Forelimb muscle (tissue), 1 donor: ENCODE results near the gene TBXAS1. TPM values are rescaled to one million over a fixed set of nuclear protein-coding genes. Genes with fewer than 3 reads are reported as not detected.

Source experiments
- DNase-seq: peaks from one replicate; pipeline ENCODE4 v3.0.0-alpha.2; 2013; ENCODE audit warnings: low read depth
- polyA plus RNA-seq: library from polyadenylated mRNA; unstranded; fragments of 120-200 nt; gene quantifications from one replicate; pipeline ENCODE4 v1.2.1, GENCODE V29; 2013; ENCODE audit not compliant: insufficient read length

The TBXAS1 gene
- polyA plus RNA-seq, result 2.8 TPM

GRCh38 chr7:139829025-139829774 is at the start of gene TBXAS1:
Gene TBXAS1 (plus strand): TSS chr7:139829264. CDS start chr7:139829391, 127 bp downstream.
- DNase-seq, result no peak

- DNase-seq, result no peak
Observed at GRCh38 chr7:139782932-139783331, 46.1 kb upstream of the TBXAS1 start.

DNA sequence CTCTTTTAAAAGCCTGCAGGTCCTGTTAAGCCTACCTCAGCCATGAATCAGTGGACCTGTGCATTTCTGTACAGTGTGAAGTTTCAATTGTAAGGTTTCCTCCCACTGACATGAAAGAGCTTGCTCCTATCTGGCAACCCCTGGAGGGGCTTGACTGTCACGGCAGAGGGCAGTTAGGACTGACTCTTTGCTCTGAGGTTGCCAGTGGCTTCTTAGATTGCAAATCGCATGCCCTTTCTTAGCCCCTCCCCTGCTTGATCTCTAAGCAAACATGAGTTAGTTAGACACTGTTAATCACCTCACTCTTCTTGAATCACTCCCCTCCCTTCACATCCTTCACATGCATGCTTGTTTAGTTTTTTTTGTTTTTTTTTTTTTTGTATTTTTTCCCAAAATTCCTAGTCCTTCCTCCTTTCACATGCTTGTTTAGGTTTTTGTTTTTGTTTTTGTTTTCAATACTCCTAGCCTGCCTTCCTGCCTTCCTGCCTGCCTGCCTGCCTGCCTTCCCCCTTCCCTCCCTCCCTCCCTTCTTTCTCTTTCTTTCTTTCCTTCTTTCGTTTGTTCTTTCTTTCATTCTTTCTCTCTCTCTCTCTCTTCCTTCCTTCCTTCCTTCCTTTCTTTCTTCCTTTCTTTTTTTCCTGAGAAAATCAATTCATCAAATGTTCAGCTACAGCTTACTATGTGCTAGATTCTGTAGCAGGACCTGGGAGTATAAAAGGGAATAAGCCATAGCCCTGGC is 45.2 kb upstream of the TBXAS1 start:
- DNase-seq, result no peak

DNA sequence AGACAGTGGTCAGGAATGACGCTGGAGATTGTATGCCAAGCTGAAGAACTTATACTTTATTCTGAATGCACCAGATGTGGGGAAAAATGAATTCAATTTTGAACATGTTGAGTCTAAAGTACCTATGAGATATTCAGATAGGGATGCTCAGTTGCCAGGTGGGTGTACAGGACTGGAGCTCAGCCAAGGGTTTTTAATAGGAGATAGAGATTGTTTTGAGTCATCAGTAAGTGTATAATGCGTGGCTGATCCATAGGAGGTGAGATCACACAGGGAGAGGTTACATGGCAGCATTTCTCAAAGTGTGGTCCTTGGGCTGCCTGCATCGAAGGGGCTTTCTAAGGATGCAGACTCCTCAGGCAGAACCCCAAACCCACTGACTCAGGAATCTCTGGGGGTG is 44.4 kb upstream of the TBXAS1 start:
- DNase-seq, result no peak

DNA sequence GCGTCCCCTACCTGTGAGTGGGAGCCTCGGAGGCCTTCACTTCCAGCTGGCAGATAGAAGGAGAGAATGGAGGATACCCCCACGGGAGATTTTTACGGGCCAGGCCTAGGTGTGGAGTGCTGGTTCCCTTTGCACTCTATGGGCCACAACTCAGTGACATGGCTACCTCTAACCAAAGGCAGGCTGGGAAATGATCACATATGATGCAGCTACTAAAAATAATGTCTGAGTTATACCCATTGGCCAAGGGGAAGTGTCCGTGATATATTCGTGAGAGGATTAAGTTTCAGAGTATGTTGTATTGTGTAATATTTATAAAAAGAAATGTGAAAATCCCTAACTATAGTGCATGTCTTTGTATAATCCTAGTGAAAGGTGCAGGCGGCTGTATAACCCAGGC is 37.7 kb upstream of the TBXAS1 start:
- DNase-seq, result no peak

- no peak for DNase-seq
Observed at GRCh38 chr7:139797607-139798006, 31.5 kb upstream of the TBXAS1 start.

DNA sequence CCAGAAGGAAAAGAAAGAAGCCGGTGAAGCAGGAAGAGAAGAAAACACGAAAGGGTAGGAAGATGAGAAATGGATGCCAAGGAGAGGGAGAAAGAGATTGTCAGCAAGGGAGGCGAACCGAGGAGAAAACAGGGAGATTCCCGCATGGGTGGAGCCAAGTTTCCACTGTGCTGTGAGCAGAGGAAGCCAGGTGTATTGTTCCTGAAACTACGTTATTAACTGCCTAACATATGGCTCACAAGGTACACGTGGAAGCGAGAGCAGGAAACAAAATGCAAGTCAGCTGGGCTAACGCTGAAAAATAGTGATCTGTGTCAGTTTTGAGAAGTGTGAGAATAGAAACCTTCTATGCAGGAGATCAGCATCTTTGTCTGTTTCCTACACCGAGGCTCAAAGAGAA is 30.8 kb upstream of the TBXAS1 start:
- DNase-seq, result no peak

GRCh38 chr7:139798892-139799291 is 30.2 kb upstream of the TBXAS1 start:
- no peak for DNase-seq

DNA sequence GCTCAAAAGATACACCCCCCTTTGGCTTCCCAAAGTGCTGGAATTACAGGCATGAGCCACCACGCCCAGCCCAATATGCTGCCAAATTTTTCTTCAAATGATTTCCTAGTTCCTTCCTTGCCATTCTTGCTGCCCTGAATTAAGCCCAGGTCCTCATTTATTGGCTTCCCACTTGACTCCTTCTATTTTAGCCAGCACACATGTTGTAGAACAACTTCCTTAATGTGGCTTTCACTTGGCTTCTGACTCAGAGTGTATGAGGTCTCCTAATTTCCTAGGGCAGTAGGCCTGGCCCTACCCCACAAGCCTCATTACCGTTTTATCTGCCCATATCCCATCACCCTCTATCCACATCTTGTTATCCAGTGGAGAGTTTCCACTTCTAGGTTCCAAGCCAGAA is 29.5 kb upstream of the TBXAS1 start:
- no peak for DNase-seq

- no peak for DNase-seq
Observed at GRCh38 chr7:139804571-139804970, 24.5 kb upstream of the TBXAS1 start.

DNA sequence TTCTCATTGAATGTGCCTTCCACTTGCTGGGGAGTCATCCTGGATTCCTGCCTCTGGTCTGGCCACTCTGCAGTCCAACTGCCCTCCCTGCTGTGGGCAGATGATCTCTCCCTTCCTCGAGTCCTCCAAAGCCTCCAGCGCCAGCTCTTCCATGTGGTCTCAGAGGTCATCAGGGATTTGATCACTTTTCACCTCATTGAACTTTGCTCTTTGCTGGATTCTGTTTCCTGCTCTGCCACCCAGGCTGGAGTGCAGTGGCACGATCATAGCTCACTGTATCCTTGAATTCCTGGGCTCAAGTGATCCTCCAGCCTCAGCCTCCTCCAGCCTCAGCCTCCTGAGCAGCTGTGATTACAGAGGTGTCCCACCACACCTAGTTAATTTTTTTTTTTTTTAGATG is 22.1 kb upstream of the TBXAS1 start:
- no peak for DNase-seq

DNA sequence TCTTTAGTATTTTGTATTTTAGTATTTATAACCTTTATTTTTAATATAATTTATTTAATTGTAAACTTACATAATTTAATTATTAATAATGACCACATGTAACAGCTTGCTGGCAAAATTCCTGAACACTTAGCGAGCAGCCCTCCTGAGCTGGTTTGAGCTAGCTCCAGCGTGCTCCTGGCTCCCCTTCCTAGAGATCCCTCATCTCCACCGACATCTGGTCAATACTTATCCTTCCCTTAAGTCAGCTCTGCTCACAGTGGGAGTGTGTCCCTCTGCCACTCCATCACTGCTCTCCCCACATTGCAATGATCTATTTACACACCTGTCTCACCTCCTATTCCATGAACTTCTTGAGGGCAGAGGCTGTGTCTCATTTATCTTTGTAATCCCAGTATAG is 20.6 kb upstream of the TBXAS1 start:
- DNase-seq, result no peak

GRCh38 chr7:139808846-139809442 is 20.1 kb upstream of the TBXAS1 start:
- DNase-seq, result no peak

DNA sequence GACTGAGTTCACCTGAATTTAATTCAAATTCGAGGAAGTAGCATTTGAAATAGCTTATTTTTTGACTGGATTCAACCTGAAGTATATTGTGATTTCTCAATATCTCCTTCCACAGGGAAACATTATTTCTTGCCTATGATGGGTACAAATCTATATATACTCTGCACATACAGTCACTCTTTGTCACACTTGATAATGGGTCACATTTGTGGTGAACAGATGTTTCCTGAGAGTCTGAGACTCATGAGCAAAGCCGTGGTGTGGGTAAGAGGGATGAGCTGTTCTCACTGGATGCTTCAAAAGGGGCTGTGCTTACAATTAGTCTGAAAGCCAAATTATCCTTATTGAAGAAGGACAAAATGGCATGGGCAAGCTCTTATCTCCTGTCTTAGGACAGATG is 18.0 kb upstream of the TBXAS1 start:
- no peak for DNase-seq

DNA sequence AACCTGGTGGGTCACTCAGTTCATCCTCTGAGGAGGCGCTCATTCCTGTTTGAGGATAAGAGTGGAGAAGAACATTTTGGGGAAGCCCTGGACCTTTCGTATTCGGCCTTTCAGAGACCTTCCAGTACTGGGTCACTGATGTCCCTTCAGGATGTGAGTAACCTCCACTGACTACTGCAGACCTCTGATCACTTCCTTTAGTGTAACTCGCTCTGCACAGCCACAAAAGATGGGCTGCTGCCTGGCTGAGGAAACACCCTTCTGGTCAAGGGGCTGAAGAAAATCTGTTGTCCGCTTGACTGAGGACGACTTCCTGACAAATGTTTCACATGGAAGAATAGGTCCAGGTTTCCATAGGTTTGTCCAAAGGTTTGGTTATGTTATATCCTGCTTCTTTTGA is 15.9 kb upstream of the TBXAS1 start:
- no peak for DNase-seq

- DNase-seq, result no peak
Observed at GRCh38 chr7:139813689-139814088, 15.4 kb upstream of the TBXAS1 start.

DNA sequence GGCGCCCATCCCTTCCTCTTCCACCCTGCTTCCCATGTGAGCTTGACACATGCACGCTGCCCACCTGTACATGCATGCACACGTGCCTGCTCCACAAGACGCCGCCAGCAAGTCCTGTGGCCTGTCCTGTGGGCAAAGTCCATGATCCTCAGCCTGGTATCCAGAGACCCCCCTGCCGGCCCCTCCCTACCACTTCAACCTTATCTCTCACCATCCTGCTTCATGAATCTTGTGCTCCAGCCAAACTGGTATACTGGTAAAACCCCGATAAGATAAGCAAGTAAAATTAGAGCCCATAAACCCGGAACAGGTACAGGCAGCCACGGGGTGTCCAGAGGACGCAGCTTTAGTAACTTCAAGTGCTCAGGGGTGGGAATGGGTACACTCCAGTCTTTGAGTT is 11.8 kb upstream of the TBXAS1 start:
- no peak for DNase-seq

DNA sequence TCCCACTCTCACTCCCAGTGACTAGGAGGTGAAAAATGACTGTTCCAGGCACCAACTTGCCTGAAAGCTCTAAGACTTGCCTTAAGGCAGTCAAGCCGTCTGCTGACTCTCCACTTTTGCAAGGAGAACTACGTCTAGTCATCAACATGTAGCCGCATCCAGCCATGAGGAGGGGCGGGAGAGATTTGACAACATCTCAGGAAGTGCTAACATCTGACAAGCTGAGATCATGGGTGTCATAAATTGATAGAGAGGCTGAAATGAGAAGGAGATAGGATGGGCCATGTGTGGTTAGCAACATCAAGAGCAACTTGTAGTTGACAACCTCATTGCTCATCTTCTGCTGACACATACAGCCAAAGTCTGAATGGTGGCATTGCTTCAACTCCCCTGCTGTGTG is 9.0 kb upstream of the TBXAS1 start:
- no peak for DNase-seq

- DNase-seq, result no peak
Observed at GRCh38 chr7:139821349-139822105, 7.5 kb upstream of the TBXAS1 start.

DNA sequence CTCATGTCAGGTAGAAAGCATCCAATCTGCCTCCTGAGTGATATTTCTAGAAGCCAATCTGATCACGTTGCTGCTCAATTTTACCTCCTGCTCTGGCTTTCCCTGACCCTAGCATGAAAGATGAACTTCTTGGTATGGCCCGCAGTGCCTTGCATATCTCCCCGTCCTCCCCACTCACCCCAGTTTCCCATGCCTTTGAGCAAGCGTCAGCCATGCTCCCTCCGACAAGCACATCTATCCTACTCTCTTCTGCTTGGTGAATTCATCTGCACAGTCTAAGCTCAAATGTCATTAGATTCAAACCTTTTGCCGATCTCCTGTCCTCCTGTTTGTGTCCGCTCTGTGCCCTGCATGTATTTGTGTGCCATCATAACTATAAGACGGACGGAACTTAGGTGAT is 6.2 kb upstream of the TBXAS1 start:
- no peak for DNase-seq

DNA sequence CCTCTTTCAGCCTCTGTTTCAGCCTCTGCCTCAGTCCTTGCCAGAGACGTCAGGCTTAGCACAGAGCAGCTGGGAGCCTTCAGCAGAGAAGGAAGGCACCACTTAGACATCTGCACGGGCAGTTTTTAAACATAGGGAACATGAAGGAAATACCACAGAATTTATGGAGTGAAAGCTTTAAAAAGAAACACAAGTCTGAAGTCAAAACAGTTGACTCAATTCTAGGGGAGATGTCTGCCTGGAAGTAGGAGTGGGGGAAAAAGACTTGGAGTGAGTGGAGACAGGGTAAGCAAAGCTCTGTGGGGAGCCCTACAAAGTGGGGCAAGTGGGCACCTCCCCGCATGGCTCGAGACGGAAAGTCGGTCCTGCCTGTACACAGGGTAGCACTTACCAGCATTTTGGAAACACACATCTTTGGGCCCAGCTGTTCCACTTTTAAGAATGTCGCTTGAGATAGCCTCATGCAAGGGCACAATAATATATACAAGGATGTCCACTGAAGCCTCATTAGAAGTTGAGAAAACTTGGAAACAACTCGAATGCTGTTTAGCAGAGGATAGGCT is 5.0 kb upstream of the TBXAS1 start:
- no peak for DNase-seq
